Hematopoietic multipotent progenitor cell (in vitro differentiated cells): ENCODE data around the gene RSAD2. TPM values are rescaled to one million over a fixed set of nuclear protein-coding genes. Genes with fewer than 3 reads are reported as not detected.
"Not testable (repeated sequence)": the region's sequence is repeated elsewhere in the genome, so short reads cannot be mapped to it uniquely, and the experiment has no call there.

ENCODE experiments used
- DNase-seq, 3 donors: peaks; one replicate each; pipeline ENCODE4 v3.0.0-alpha.2; 2011 to 2015; ENCODE audit warnings: low read depth in 2 of 3, low spot score in 2 of 3
- total RNA-seq: library from RNA; depleted of rRNA; stranded (reverse); fragments of >200 nt; gene quantifications from one replicate; pipeline ENCODE4 v1.2.3, GENCODE V29; 2012

Gene RSAD2
- total RNA-seq, 1 donor, result 17.2 TPM

DNA sequence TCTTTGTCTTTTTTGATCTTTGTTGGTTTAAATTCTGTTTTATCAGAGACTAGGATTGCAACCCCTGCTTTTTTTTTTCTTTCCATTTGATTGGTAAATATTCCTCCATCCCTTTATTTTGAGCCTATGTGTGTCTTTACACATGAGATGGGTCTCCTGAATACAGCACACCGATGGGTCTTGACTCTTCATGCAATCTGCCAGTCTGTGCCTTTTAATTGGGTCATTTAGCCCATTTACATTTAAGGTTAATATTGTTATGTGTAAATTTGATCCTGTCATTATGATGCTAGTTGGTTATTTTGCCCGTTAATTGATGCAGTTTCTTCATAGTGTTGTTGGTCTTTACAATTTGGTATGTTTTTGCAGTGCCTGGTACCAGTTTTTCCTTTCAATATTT is 25.0 kb downstream of the RSAD2 start:
- not testable (repeated sequence) for DNase-seq

DNA sequence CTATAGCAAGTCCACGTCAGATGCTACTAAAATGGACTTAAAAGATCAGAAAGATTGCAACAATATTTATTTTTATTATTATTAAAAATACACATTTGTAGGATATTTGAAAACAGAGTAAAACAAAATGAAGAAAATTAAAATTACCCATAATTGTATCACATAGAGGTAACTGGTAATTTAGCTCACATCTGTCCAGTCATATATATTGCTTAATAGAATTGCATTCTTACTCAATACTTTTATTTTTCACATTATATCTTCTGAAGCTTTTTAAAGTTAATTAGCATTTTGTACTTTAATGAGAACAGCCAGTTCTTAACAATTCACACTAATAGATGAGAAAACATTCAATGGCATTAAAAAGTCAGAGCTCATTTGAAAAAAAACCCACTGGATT is 28.1 kb downstream of the RSAD2 start:
- no peak for DNase-seq

DNA sequence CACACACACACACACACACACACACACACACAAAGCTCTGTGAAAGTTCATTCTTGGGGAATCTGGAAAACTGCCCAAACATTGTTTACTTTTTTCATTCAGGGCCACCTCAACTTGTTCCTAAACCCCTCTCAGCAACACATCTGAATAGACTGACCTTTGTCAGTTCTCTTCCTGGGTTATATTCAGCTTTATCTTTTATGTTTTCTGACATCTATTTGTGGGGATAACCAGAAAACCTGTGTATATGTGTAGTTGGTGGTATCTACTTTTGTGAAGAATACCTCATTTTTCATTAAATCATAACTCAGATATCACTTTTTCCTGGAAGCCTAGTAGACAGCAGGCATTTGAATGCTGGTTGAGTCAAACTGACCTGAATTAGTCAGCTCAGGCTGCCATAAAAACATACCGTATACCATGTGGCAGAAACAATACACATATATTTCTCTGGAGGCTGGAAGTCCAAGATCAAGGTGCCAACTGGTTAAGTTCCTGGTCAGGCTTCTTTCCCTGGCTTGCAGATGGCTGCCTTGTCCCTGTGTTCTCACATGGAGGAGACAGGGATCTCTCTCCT is 28.7 kb downstream of the RSAD2 start:
- no peak for DNase-seq

DNA sequence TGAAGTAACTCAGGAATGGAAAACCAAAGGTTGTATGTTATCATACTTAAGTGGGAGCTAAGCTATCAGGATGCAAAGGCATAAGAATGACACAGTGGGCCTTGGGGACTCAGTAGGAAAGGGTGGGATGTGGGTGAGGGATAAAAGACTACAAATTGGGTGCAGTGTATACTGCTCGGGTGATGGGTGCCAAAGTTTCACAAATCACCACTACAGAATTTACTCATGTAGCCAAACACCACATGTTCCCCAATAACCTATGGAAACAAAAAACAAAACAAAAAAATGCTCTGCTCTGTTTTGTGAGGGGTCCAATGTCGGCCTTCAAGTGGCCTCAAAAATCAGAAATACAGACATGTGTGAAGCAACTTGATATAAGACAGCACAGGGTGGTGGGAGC is 30.7 kb downstream of the RSAD2 start:
- no peak for DNase-seq

DNA sequence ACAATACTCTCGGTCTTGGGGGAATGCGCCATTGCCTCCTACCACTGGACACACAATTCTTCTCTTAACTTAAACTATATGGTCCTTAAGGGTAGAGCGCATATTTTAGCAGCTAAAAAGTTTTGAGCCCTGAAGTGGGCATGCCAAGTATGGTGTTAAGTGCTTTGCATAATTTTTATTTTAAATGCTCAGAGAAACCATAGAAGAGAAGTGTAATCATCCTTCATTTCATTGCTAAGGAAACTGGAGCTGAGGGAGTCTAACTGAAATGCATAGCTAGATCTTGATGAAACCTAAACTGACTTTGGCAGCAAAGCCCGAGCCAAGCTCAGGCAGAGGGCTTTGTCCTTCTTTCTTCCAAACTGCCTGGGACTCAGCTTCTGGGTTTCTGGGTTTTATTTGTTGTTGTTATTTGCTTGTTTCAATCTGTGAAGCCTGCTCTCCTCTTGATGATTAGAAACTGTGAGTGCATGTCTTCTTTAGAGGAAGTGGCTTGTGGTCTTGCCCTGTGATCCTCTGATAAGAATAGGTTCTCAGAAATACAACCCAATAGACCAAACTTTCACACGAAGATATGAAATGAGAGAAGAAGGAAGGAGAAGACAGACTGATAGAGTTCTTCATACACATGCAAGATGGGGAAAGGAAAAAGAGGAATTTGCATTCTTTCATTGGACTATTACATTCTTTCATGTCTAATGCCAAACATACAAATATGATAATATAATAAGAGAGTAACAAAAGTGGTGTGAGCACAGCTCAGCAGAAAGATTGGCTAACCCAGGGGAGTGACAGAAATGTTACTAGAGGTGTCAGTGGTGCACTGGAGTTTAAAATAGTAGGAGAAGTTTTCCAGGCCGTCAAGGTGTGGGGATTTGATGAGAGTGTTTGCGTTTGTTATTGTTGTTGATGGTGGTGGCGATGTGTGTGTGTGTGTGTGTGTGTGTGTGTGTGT is 32.1 kb downstream of the RSAD2 start:
- peak in 2 of 3 donors; percentile 77 to 87 for DNase-seq

DNA sequence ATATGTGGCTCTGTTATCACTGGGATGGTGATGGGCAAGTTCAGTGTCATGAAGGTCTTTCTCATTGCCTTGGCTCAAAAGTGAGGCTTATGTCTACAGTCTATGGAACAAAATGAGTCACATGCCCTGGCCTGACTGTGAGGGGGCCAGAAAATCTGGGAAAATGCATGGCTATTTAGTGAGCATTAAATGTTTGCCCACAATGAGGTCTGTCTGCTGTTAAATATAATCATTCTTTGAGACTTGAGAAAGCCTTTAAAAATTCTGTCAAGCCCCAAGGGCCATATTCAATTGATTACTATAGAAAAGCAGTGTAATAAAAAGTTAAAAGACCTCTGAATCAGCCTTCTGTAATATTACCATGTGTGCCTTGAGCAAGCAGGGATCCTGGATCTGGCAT is 34.1 kb downstream of the RSAD2 start:
- no peak for DNase-seq

DNA sequence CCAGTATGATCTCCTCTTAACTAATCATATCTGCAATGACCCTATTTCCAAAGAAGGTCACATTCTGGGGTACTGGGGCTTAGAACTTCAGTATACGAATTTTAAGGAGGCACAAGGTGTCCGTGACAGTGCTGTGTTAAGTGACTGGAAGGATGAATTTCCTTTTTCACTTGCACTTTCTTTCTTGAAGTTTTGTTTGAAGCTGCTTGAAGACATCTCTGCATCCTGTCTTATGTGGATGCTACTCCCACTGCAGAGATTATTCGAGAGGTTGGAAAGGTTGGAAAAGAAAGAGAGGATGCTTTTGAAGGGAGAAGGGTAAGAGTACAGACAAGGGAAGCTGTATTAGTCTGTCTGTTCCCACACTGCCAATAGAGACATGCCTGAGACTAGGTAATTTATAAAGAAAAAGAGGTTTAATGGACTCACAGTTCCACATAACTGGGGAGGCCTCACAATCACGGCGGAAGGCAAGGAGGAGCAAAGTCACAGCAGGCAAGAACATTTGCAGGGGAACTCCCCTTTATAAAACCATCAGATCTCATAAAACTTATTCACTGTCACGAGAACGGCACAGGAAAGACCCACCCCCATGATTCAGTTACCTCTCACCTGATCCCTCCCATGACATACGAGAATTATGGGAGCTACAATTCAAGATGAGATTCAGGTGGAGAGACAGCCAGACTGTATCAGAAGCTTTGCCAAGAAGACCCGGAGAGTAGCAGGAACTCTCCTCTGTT is 36.0 kb downstream of the RSAD2 start:
- DNase-seq, result no peak

DNA sequence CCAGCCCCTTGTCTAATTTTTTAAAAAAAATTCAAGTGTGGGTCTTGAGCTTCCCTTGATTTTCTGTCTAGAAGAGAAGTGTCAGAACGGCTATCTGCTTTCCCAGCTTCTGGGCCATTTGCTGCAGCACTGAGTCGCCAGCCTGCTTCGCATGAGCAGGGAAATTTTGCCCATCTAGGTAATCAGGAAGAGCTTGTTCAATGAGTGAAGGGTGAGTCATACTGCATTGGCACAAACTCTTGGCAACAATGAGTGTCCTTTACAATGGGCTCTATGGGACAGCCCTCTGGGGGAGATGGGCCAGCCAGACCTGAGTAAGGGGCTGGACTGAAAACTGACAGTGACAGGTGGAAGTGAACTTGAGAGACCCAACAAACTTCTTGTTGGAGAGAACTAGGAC is 37.3 kb downstream of the RSAD2 start:
- DNase-seq, result no peak

DNA sequence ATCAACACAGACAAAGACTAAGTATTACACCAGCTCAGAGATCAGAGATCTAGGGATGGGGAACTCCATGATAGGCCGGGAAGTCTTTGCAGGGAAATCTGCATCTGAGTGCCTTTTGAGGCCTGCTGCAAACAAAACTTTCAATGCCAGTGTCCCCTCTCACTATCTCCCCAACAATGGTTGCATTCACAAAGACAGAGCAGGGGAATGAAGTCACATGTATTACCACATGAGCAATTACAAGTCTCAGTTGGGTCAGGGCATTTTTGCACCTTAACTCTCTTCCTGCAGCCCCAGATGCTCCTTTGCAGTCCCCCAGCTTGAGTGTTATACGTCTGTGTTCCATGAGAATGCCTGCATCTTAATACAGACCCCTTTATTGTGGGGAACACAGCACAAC is 37.8 kb downstream of the RSAD2 start:
- DNase-seq, result no peak

DNA sequence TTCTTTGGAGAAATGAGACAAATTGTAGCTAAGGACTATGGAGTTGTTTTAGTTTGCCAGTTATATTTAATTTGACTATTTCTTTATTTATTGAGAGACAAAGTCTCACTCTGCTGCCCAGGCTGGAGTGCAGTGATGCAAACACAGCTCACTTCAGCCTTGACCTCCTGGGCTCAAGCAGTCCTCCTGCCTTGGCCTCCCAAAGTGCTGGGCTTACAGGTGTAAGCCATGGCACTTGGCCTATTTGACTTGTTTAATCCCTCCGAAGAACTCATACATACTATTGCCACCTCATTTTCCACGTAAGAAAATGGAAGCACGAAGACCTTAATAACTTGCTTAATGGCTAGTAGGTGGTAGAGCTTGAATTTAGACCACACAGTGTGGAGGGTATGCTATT is 38.6 kb downstream of the RSAD2 start:
- no peak for DNase-seq

DNA sequence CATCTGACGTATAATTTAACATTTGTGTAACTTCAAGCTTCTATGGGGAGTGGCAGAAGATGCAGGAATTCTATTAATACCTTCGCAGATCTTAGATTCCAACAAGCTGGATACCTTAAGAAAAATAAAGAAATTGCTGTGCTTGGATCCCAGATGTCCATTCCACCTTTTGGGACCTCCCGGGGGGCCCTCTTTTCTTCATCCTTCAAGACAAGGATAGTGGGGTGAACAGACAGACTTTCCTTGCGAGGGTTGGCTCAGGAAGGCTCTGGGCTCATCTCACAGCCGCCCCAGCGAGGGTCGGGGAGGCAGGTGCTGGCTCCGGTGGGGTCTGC is 39.1 kb downstream of the RSAD2 start:
- no peak for DNase-seq

DNA sequence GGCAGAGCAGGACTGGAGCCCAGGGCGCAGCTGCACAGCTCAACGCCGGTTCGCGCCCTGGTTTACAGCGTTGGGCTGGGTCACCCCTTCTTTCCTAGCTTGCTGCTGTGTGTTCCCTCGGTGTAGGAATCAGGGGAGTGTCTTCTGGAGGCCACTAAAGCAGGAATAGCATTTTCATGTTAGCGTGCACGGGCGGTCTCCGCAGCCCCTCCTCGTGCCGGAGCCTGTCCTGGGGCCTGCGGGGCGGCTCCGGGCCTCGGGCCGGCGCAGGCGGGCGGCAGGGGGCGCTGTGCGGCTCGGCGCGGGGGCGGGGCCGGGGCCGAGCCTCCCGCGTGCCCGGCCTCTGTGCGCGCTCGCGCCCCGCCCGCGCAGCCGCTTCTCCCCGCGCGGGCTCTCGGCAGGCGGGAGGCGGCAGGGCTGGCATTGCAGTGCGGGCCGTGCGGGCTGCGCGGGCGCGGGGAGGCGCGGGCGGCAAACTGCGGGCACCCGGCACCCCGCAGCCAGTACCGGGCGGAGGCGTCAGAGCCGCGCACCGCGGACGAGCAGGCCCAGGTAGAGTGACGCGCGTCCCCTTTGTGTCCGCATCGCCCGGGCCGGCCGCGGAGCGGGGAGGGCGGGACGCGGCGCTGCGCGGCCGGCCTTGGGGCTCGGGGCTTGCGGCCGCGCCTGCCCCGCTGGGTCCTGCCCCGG is 39.6 kb downstream of the RSAD2 start, which contains the start of gene RNF144A:
Gene RNF144A, plus strand, starts transcription at position 342 of the 690 bp plus-strand sequence. CDS start 79,515 bp downstream, outside the sequence.
- DNase-seq, result peak; percentile 69 to 75 (median 69)

DNA sequence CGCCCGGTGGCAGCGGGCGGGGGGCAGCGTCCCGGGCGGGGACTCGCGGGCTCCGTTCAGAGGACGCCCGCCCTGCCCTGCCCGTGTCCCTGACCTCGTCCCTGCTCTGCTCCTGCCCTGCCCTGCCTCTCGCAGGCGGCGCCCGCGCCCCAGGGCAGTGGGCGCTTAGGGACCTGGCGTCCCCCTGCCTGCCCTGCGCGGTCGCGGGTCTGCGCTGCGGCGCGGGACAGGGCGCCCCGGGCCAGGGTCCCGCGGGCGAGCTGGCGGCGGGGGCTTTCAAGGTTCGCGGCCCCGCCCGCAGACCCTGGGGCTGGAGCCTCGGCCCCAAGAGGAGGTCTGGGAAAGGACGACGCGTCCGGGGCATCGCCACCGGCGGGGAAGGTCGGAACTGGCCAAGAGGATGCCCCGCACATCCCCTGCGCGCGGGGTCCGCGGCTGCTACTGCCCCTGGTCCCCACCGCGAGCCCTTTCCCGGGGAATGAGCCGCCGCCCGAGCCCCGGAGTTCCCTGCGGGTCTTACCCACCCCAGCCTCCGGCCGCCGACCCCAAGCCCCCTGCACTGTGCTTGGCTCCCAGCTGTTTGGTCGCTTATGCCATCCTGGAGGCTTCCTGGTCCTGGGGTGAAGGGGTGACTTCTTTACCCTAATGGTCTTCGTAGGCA is 40.3 kb downstream of the RSAD2 start:
- peak in 1 of 3 donors; percentile 22 for DNase-seq

DNA sequence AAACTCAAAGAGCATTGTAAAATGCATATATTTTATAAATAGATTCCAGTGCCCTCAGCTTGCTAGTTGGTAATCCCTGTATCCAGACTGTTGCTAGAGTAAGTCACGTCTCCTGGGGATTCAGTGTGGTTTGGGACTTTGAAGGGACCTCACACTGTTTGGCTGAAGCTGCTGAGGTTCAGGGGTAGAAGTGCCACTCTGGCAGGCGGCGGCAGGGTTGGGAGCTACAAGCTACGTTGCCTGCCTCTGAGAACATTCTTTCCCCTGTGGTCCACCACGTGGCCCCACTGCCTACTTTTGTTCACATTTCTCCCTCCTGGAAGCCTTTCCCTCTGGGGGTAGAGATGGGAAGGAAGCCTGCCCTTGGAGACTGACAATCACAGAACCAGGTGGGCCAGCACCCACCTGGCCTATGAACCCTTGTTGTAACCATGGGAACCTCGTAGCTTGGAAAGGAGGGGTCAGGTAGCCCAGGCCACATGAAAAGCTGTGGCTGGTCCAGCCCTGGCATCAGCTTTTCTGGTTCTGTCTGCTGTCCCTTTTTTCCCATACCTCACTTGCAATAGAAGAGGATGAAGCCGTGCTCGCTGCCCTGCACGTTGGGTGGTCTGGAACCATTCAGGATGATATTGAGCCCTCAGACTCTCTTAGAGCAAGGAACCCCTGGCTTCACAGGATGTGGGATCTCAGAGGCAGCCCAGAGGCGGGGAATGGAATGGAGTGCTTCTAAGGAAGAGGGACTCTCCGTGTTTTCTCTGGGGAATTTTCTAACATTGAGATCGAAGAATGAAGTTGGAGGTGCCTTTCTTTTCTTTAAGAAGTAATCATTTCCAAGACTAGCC is 42.5 kb downstream of the RSAD2 start:
- no peak for DNase-seq

DNA sequence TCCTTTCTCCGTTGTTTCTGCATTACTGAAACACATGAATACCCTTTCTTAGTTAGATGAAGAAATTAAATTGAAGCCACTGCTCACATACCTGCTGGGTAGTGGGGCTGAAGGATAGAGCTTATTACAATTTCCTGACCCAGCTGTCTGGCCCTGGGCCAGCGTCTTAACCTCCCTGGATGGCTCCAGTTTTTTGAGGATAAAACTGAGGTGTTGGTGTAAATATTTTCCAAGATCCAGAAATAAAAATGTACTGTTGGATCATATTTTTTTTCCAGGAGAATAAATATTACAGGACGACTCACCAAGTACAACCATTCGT is 43.1 kb downstream of the RSAD2 start:
- no peak for DNase-seq

DNA sequence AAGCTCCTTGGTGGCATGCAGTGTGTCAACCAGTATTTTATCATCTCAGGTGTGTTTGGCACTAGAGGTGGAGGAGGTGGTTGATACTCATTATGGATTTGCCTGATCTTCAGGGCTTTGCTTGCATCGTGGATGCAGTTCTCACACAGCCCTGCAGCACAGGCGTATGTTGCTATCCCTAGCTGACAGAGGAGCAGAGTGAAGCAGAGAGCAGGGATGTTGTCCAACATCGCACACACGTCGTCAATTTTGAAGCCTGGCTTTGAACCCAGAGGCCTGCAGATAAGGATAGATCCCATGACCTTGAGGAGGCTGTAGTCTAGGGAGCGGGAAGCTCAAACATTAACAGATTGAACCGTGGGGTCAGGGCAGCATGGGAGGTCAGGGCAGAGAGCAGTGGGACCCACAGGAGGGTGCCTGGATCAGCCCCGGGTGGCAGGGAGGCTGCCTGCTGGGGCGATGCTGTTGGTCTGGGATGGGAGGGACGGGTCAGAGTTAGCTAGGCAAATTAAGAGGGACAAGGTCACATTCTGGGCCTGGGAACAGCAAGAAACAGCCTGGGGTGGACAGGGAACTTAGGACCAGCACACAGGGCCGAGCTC is 43.8 kb downstream of the RSAD2 start:
- DNase-seq, result no peak

DNA sequence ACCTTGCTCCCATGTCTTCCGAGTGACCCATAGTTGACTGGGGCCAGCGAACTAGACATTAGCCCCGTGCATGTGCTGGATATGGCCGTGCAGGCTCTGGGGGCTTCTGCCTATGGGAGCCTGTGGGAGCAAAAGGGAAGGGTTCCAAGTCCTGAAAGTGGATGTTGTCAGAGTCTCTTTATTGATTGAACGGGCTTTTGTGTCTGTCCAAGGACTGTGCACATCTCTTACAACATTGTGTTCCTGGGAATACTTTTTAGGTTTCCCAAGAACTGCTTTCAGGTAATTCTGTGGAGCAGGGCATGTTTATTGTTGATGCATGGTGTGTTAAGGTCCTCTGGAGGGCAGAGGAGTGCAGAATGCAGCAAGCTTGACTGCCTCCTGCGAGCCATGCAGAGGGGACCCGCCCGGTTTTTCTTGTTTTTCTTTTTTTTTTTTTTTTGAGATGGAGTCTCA is 44.7 kb downstream of the RSAD2 start:
- peak in 2 of 3 donors; percentile 40 to 61 for DNase-seq

DNA sequence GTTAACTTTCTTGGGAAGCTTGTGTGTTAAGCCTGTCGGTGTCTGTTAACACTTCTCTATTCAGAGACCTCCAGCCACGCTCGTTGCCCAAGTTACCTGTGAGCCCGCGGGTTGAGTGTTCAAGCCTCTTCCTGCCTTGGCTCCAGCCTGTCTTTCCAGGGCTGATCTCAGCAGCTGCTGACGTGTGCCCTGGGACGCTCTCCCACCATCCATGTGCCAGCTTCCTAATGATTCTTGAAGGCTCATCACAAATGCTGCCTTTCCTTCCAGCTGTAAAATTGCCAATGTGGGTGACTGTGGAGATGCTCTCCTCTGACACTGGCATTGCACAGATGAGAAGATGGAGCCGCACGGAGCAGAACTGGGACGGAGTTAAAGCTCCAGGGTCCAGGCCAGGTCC is 45.7 kb downstream of the RSAD2 start:
- DNase-seq, result no peak
